GM21529 (cell line): ENCODE measurements around the gene RPS28.
A peak's percentile ranks its signal among the peaks of the same experiment; 100 is the strongest.

Source experiments
- ATAC-seq: cut with Tn5 transposase; IDR thresholded peaks from one replicate; pipeline ENCODE4 v1.9.1; 2021; ENCODE audit not compliant: unreplicated experiment

The RPS28 gene

DNA sequence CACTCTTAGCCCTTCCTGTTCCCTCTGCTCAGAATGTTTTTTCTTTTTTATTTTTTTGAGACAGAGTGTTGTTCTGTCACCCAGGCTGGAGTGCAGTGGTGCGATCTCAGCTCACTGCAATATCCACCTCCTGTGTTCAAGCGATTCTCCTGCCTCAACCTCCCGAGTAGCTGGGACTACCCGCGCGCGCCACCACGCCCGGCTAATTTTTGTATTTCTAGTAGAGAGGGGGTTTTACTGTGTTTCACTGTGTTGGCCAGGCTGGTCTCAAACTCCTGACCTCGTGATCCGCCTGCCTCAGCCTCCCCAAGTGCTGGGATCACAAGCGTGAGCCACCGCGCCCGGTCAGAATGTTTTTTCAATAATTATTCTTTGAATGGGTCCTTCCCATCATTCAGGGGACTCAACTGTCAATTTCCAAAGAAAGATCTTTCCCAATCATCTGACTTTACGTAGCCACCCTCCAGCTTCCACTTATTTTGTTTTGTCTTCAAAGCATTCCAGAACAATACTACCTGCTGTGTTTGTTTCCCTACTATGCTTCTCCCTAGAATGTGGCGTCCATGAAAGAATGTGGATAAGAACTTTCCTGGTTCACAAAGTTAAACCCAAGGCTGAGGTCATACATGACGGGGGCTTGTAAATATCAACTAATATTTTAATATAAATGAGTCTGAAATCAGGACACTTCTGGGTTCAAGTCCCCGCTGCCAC lies 1.3 kb upstream of the RPS28 start:
- ATAC-seq: no peak

DNA sequence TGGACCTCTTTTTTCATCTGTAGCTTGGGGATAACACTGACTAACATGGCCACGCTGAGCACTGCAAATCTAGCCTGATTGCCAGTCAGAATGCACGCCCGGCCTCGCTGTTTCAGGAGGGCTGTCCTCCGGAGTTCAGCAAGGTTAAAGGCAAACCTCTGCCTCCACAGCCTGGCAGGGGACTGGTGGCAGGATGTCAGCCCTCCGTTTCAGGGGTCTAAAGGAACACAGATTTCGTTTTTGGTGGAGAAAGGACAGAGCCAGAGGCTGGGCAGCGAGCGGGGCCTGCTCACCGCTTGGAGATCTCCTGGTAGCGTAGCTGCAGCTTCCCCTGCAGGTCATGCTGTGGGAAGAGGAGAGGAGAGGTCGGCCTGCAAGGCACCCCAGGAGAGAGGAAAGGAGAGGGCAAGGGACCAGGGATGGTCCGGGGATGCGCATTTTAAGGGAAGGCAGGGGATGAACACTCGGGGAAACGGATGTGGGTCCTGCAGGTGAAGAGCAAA lies 681 bp upstream of the RPS28 start:
- peak; percentile 16 for ATAC-seq

DNA sequence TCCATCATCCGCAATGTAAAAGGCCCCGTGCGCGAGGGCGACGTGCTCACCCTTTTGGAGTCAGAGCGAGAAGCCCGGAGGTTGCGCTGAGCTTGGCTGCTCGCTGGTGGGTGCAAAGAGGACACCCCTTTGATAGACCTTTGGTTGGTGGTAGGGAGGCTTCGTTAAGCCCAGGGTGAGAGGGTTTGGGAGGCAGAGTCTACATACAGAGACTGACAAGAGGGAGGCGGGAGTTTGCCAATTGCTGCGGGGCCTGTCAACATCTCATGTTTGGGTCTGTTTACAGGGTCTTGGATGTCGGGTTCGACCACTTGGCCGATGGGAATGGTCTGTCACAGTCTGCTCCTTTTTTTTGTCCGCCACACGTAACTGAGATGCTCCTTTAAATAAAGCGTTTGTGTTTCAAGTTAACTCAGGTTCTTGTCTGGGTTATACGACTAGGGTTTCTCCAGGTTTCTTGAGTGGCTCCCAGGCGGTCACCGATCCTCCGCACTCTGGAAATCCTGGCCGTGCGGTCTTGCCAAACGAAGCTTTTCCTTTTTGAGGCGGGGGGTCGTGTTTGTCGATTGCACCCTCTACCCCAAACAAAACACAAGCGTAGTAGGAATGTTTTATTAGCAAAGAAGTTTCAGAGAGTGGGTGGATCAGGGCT lies 816 bp downstream of the RPS28 start:
- no peak for ATAC-seq

DNA sequence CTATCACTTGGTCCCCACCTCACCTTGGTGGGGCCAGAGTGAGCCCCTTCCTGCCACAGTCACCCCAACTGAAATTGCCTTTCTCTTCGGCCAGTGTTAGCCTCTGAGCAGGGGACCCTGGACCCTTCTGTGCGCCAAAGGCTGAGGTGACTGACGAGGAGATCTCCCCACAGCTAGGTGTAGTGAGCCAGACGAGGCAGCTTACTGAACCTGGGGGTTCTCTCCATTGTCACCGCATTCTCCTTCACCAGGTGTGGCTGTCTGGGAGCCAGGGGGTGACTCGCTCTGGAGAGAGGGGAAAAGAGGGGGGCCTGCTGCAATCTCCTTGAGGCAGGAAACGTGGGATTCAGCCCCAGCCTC lies 1.3 kb downstream of the RPS28 start:
- no peak for ATAC-seq

DNA sequence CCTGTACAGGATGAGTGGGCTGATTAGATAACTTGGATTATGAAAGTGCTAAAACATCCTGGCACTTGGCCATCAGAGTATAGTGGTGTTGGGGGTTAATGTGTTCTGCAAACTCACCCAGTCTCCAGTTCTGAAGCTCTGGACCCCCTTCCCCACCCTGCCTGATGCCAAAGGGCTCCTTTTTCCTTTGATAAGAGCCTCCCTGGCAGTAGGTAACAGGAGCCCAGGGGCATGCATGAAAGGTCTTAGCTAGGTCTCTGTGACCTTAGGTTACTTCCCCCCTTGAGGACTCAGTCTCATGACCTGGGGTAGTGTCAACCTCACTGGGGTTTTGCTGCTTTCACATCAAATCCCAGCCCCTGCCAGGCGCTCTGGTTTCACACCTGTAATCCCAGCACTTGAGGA lies 2.5 kb downstream of the RPS28 start:
- ATAC-seq: no peak

DNA sequence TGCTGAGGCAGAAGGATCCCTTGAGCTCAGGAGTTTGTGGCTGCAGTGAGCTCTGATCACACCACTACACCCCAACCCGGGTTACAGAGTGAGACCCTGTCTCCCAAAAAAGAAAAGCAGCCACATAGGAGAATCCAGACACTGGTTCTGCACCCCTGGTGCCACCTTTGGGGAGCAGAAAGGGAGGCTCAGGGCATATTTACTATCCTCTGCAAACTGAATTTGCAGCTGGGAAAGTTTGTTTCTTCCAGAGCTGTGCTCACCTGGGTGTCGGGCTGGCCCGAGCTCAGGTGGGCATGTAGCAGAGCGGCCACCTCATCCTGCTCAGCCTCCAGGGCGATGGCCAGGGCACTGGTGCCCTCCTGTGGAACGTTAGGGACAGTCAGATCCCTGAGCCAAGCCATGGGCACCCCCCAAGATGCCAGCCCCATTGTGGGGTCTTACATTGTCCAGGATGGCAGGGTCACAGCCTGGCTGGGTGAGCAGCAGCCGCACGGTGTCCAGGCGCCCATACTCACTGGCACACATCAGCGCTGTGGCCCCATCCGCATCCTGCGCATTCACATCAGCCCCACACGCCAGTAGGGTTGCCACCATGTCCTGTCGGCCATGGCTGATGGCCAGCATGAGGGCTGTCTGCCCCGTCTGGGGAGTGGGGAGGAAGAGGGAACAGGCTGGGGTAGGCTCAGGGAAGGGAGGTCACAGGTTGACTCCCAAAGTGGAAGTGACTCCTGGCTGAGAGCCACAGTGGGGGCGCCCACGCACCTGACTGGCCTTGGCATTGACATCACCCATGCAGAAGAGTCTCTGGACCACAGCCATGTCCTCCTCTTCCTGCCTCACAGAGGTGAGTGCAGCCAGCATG lies 3.1 kb downstream of the RPS28 start:
- ATAC-seq: no peak

DNA sequence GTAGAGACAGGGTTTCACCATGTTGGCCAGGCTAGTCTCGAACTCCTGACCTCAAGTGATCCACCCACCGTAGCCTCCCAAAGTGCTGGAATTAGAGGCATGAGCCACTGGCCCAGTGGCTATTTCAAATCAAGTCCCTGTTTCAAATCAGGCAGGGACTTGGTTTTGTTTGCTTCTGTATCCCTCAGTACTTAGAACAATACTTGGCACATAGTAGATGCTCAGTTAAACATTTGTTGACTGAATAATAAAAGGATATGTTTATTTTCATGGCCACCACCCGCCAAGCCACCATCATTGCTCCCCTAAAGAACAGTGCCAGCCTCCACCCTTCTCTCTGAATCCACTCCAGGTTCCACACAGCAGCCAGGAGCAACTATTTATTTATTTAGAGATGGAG lies 4.2 kb downstream of the RPS28 start:
- no peak for ATAC-seq

DNA sequence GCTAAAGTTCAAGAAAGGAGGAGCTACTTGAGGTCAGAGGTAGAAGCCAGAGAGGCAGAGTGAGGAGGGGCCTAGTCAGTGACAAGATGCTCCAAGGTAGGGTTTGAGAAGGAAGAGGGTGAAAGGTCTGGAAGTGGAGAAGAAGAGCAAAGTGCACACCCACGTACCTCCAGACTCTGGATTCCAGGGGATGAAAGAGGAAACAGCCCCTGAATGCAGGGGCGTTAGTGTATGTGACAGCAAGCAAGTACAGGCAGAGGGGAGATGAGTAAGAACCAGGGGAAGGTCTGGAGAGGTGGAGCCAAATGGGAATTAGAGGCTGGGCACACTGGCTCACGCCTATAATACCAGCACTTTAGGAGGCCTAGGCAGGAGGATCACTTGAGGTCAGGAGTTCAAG lies 8.7 kb downstream of the RPS28 start:
- ATAC-seq: no peak

DNA sequence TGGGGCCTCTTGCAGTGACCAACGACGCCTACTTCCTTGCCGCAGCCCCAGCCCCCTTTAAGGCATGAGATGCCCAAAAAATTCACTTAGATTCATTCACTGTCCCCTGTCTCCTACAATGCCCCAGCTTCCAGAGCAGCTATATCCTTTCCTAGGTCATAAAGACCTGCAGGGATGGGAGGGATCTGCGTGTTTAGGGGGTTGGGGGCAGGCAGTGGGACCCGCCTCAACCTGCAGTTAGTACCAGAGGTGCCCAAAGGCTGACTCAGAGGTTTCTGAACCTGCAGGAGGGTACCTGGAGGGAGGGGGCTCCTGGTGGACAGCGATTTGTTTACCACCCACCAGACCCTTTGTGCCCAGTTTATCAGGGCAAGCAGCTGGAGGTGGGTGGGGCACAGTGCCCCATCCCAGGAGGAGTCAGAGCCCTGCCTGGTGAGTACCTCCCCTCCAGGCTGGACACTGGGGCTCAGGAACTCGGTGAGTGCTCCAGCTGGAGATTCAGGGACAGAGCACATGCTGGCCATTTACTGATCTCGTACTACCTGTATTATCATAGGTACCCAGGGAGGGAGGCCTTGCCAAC lies 10.1 kb downstream of the RPS28 start:
- no peak for ATAC-seq

DNA sequence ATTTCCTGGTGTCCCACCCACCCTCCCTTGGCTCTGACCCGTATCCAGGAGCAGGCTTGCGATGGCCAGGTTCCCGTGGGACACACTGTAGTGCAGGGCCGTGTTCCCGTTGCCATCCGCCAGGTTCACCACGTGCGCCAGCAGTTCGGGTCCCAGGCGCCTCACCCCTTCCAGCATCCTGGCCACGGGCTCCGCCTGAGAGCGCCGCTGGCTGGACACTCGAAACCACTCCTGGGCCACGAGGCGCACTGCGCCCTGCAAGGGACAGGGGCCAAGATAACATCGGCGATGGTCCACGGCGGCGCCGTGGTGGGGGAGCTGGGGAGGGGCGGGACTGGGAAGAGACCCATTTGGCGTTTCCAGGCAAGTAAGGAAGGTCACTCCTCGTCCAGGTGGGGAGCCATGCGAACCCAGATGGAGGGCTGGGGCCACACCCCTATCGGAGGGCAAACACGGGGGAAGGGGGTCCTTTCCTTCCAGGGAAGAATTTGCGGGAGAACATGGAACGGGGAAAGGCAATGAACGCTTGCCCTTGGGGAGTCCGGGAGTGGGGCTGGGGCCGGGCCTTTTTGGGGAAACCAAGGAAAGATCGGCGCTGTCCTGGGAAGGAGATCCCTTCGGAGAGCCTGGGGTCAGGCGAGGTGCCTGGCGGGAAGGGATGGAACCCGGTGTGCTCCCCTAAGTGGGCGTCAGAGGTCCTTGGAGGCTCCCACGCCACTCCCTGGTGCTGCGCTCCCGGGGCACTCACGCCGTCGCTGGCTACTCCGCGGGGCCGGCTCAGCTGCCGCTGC lies 11.9 kb downstream of the RPS28 start:
- ATAC-seq: no peak

DNA sequence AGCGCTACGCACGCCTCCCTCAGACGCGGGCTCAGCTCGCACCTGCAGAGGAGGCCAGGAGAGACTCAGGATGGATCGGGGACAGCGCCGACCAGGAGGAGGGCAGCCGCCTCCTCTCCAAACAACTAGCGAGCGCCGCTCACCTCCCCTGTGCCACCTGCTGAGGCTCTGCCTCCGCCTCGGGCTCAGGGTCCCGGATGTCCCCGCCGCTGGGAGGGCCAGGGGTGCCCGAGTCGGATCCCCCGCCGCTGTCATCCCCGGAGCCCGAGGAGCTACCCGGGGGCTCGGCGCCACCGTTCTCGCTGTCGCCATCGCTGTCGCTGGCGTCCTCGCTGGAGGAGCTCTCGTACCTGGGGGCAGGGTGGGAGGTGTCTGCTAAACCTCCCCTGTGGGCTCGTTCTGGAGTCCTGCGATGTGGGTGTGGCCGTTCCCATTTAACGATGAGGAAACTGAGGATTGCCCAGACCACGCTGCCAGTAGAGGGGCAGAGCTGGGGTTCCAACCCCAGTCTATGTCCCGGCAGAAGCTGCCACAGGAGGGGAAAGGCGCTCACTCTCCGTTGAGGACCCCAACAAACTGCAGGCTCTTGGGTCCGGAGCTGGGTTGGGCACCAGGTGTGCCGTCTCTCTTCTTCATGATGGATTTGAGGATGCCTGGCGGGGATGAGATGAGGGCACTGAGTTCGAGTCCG lies 12.6 kb downstream of the RPS28 start:
- ATAC-seq: no peak

DNA sequence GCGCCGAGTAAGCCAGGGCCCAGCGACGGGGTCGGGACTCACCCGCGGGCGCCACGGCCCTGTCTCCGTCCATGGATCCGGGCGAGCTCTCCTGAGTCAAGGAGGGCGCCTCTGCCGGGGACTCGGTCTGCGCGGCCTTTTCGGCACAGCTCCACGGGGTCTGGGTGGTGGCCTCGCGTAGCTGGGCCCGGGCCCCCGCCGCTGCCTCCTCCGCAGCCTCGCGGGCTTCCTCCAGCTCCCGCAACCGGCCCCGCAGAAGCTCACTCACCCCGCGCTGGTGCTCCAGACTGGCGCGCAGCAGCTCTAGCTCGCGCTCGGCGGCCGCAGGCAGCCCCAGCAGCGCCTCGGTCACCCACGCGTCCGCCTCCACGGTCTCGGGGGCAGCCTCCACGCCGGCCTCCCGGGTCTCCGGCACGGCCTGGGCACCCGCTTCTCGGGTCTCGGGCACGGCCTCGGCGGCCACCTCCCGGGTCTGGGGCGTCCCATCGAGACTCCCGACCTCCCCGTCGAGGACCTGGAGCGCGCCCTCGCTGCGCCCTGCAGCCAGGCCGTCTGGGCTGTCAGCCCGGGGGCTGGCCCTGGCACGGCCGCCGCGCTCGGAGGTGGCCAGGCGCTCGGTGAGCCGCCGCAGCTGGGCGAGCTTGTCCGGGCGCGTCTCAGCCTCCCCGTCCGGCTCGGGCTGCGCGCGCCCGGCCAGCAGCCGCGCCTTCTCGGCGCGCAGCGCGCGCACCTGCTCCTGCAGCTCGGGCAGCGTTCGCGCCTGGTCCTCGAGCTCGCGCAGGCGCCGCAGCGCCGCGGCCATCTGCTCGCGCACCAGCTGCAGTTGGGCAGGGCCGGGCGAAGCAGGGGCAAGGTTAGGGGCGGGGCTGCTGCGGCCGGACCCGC lies 13.4 kb downstream of the RPS28 start:
- ATAC-seq: no peak

DNA sequence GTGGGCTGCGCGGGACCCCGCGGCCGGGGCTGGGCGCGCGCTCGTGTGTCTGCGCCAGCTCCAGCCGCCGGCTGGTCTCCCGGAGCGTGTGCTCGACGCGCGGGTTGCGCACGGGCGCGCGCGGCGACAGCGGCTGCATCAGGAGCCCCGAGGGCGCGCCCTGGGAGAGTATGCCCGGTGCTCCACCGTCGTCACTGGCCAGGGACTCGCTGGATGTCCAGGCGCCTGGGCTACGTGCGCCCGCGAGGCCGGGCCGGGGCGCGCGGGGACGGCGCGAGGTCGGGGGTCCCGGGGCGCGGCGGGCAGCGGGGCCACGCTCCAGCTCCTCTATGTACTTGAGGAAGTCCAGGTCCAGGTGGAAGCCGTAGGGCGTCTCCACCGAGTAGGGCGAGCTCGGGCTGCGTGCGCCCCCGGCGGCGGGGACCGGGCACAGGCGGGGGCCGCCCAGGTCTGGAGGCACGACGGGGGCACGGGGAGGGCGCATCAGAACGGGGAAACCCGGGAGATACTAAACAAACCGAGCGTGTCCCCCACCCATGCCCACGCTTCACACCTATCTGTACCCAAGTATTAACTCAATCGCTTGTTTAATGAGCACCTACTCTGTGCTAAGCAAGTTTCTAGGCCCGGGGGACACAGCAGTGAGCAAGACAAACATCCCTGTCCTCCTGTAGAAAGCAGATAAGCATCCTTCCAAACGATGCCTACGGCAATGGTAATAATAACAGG lies 14.2 kb downstream of the RPS28 start:
- ATAC-seq: no peak

DNA sequence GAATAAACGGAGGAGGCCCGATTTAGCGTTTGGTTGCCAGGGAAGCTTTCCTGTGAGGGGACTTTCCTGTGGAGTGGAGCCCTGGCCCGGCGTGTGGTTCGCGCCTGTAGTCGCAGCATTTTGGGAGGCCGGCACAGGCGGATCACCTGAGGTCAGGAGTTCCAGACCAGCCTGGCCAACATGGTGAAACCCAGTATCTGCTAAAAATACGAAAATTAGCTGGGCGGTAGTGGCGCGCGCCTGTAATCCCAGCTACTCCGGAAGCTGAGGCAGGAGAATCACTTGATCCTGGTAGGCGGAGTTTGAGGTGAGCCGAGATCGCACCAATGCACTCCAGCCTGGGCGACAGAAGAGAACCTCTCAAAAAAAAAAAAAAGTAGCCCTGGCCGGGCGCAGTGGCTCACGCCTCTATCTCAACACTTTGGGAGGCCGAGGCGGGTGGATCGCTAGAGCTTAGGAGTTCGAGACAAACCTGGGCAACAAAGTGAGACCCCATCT lies 14.8 kb downstream of the RPS28 start:
- ATAC-seq: no peak

DNA sequence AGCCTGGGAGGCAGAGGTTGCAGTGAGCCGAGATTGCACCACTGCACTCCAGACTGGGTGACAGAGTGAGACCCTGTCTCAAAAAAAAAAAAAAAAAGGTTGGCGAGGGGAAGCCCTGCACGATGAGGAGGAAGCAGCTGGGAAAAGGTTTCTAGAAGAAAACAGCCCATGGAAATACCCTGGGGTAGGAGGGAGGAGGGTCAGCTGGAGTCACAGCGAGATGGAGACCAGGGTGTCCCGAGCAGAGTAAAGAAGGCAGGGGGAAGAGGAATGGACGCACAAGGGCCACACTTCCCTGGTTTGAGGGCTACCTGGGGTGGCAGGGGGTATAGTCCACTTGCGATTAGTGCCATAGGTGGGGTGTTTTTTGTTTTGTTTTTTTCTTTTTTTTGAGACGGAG lies 15.4 kb downstream of the RPS28 start:
- no peak for ATAC-seq

DNA sequence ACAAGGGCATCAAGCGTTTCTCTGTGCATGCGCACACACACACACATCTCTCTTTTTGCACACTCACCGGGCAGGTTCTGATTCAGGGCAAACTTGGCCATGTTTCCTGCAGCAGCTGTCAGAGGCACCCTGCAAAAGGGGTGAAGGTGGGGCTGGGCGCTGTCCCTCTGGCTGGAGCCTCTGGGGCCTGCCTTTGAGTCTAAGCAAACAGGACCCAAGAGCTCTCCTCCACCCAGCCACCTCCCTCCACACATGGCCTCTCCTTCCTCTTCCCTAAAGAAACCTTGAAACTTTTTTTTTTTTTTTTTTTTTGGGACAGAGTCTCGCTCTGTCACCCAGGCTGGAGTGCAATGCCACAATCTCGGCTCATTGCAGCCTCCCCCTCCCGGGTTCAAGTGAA lies 16.4 kb downstream of the RPS28 start:
- no peak for ATAC-seq

DNA sequence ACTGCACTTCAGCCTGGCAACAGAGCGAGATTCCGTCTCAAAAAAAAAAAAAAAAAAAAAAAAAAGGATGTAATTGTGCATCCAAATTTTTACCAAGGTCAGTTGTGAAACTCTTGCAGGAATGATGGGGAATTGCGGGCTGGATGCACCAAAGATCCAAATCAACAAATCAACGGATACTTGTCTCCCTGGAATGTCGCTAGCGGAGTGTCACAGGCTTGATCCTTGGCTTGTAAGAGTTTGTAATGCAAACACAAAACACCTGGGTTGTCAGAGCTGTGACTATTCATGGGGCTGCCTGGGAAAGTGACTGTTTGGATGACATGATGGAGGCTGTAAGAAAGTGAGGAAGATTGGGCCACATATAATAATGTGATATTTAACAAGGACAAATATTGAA lies 17.5 kb downstream of the RPS28 start:
- ATAC-seq: no peak

DNA sequence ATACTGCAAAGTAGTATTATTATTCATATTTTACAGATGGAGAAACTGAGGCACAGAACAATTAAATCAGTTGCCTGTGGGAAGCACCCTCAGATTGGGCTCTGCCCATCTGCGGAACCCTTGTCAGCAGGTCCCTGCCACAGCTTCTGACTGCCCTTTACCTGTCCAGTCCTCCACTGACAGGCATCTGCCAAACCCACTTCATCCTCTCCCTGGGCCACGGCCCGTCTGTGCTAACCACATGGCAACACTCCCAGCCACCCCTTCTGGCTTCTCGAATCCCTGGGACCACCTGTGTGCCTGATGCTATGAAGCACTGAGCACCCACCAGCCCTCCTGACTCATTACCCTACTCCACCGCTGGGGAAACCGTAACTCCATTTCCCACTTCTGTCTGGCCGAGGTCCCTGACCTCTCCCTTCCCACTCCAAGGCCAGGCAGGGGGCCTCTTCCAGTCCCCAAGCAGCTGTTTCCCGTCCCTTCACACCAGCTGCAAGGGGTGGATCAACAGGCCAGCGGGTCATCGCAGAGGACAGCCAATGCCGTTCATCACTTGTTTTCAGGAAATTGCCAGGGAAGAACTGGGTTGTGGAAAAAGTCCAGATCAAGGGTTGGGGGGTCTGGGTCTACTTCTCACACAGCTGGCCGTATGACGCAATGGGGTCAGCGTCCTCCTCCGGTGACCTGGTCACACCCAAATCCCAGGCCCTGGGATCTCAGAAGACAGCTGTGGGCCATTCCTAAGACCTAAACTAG lies 19.2 kb downstream of the RPS28 start:
- no peak for ATAC-seq
